ENCODE results near the gene FSTL1. TPM values are rescaled to one million over a fixed set of nuclear protein-coding genes. Genes with fewer than 3 reads are reported as not detected.

FSTL1 gene
- total RNA-seq, 2 donors from 2014 or later: 20.4 to 81.8 TPM

DNA sequence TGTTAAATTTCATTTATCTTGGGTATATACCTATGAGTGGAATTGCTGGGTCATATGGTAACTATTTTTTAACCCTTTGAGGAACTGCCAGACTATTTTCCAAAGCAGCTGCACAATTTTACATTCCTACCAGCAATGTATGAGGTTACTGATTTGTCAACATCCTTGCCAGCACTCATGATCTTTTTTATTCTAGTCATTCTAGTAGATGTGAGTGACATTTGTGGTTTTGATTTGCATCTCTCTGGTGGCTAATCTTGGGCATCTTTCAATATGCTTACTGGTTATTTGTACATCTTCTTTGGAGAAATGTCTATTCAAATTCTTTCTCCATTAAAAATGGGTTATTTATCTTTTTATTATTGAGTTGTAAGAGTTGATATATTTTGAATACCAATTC, 80.3 kb downstream of the FSTL1 start:
- no peak overlapping the region for H3K27ac ChIP-seq
- no peaks in the 10 kb centered on the region for H3K9me3 ChIP-seq
- TF ChIP-seq, protein P1, sequence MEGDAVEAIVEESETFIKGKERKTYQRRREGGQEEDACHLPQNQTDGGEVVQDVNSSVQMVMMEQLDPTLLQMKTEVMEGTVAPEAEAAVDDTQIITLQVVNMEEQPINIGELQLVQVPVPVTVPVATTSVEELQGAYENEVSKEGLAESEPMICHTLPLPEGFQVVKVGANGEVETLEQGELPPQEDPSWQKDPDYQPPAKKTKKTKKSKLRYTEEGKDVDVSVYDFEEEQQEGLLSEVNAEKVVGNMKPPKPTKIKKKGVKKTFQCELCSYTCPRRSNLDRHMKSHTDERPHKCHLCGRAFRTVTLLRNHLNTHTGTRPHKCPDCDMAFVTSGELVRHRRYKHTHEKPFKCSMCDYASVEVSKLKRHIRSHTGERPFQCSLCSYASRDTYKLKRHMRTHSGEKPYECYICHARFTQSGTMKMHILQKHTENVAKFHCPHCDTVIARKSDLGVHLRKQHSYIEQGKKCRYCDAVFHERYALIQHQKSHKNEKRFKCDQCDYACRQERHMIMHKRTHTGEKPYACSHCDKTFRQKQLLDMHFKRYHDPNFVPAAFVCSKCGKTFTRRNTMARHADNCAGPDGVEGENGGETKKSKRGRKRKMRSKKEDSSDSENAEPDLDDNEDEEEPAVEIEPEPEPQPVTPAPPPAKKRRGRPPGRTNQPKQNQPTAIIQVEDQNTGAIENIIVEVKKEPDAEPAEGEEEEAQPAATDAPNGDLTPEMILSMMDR (IDR thresholded peaks at IDR 0.05): no peak
- no peak overlapping the region for H3K4me3 ChIP-seq
- DNase-seq: no peak
- no peaks in the 10 kb centered on the region for H3K27me3 ChIP-seq
- no peaks in the 10 kb centered on the region for H3K36me3 ChIP-seq
- intact Hi-C loops (cut with DNase I): no loop called here
- no peak overlapping the region for H3K9ac ChIP-seq (ENCODE audit: low read depth in 2 of 2, low read length in 2 of 2)
- H3K4me1 ChIP-seq: no peaks in the 10 kb centered on the region

DNA sequence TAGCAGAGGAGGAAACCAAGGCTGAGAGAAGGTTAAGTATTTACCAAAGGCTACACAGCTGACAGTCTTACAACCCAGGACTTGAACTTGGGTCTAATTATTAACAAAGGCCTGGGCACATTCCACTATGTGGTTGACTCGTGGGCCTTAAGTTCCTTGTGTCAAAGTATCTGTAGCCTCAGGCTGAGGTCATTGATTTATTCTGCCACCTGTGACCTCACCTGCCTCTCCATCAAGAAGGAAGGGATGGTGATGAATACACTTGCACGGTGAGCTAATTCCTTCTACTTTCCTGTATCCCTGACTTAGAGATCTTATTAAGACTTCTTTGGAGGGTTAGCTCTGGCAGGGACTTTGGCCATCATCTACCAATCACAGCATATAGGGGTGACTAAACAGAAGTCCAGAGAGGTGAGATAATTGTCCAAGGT, 81.7 kb downstream of the FSTL1 start:
- DNase-seq: no peak
- intact Hi-C loops (cut with DNase I): no loop called here
- Histone ChIP-seq H3K27ac (no peak overlapping the region), H3K4me1 (no peaks in the 10 kb centered on the region), H3K4me3 (no peak overlapping the region), H3K27me3 (no peaks in the 10 kb centered on the region), H3K9me3 (no peaks in the 10 kb centered on the region), H3K36me3 (no peaks in the 10 kb centered on the region), H3K9ac (ENCODE audit: low read depth in 2 of 2, low read length in 2 of 2) (no peak overlapping the region)
- TF ChIP-seq, protein P1 (IDR thresholded peaks at IDR 0.05): no peak

DNA sequence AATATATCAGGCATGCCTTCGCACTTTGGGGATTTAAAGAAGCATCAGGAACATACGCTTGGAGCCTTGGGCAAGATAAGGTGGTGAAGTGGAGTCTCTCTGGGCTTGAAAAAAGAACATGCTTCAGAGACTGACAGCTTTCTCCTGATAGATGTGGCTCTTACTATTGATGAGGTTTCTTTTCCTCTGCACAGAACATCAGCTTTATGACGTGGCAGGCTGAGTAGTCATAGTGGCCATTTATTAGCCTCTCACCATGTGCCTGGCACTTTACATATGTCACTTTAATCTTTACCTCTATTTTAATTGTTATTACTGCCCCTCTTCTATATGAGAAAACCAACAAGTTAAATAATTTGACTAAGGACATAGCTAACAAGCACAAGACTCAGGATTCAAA, 82.6 kb downstream of the FSTL1 start:
- TF ChIP-seq, protein P1 (IDR thresholded peaks at IDR 0.05): no peak
- intact Hi-C loops (cut with DNase I): no loop called here
- no peaks in the 10 kb centered on the region for H3K4me1 ChIP-seq
- no peak overlapping the region for H3K4me3 ChIP-seq
- no peak overlapping the region for H3K9ac ChIP-seq (ENCODE audit: low read depth in 2 of 2, low read length in 2 of 2)
- H3K9me3 ChIP-seq: no peaks in the 10 kb centered on the region
- no peaks in the 10 kb centered on the region for H3K27me3 ChIP-seq
- no peak overlapping the region for H3K27ac ChIP-seq
- DNase-seq: no peak
- H3K36me3 ChIP-seq: no peaks in the 10 kb centered on the region

DNA sequence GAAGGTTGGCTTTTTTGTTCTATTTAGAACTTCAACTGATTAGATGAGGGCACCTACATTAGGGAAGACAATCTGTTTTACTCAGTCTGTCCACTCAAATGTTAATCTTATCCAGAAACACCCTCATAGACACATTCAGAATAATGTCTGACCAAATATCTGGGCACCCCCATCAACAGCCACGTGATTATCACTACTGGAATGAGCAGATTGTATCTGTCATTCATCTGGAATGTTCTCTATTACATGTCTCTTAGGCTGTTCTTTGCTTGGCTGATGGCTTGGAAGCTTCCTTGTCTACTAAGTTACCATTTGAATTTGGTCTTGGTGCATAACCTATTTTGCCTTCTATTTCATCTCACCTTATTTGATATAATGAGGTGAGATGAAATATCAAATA, 86.0 kb downstream of the FSTL1 start:
- H3K4me1 ChIP-seq: no peaks in the 10 kb centered on the region
- intact Hi-C loops (cut with DNase I): no loop called here
- H3K9me3 ChIP-seq: no peaks in the 10 kb centered on the region
- H3K36me3 ChIP-seq: no peaks in the 10 kb centered on the region
- no peak overlapping the region for H3K4me3 ChIP-seq
- no peak for DNase-seq
- TF ChIP-seq, protein P1 (IDR thresholded peaks at IDR 0.05): no peak
- no peak overlapping the region for H3K9ac ChIP-seq (ENCODE audit: low read depth in 2 of 2, low read length in 2 of 2)
- H3K27ac ChIP-seq: no peak overlapping the region
- H3K27me3 ChIP-seq: no peaks in the 10 kb centered on the region

DNA sequence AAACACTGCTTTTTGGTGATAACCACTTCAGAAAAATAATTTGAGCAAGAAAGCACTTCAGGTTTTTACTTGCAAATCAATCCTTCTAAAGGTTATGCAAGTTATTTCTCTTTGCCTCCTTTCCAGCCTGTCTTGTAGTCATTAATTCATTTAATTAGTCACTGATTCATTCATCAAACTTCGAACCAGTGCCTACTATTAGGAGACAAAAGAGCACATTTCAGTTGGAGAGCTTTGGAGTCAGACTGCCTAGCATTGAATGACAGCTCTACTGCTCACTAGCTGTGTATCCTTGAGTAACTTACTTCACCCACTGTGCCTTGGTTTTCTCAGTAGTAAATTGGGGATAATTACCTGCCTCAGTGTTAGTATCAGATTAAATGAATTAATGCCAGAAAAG, 86.7 kb downstream of the FSTL1 start:
- Histone ChIP-seq H3K4me3 (no peak overlapping the region), H3K9me3 (no peaks in the 10 kb centered on the region), H3K27ac (no peak overlapping the region), H3K36me3 (no peaks in the 10 kb centered on the region), H3K27me3 (no peaks in the 10 kb centered on the region), H3K4me1 (no peaks in the 10 kb centered on the region), H3K9ac (ENCODE audit: low read depth in 2 of 2, low read length in 2 of 2) (no peak overlapping the region)
- no peak for DNase-seq
- TF ChIP-seq, protein P1 (IDR thresholded peaks at IDR 0.05): no peak
- intact Hi-C loops (cut with DNase I): no loop called here

DNA sequence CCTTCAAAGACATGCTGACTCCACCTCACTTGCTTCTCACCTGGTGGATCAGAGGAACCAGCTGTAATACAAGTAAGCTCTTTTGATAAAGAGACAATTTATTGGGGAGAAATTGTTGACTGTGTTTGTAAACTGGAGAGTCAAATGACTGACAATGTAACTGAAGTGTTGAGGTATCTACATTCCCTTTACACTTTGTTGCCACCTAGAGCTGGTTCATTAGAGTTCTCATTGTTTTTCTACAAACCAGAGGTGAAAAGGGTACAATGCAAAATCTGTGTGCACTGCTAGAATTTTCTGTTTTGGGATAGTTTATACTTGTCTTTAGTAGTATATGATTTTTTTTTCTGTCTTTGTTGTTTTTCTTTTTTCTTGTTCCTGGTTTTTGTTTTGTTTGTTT, 93.0 kb downstream of the FSTL1 start:
- H3K4me3 ChIP-seq: no peak overlapping the region
- no peaks in the 10 kb centered on the region for H3K27me3 ChIP-seq
- no peaks in the 10 kb centered on the region for H3K36me3 ChIP-seq
- TF ChIP-seq, protein P1 (IDR thresholded peaks at IDR 0.05): no peak
- no peak overlapping the region for H3K9ac ChIP-seq (ENCODE audit: low read depth in 2 of 2, low read length in 2 of 2)
- no peaks in the 10 kb centered on the region for H3K9me3 ChIP-seq
- no peak for DNase-seq
- intact Hi-C loops (cut with DNase I): no loop called here
- no peaks in the 10 kb centered on the region for H3K4me1 ChIP-seq
- no peak overlapping the region for H3K27ac ChIP-seq

All from colonic mucosa (tissue), 4 donors.